Activated T-cell treated with anti-CD3 and anti-CD28 coated beads, Interleukin-2, amount 50 U/mL, for 48 hours (primary cell): ENCODE results near the gene KIF9.
"Not testable (repeated sequence)": the region's sequence is repeated elsewhere in the genome, so short reads cannot be mapped to it uniquely, and the experiment has no call there.

Experiments
- DNase-seq, 2 experiments: peaks; one replicate each; pipeline ENCODE4 v3.0.0-alpha.2; 2020

Gene KIF9

GRCh38 chr3:47282424-47283192, at the start of gene KIF9, which contains the start of gene KLHL18:
Gene KIF9, minus strand, starts transcription at chr3:47282799. Its CDS starts 5,425 bp downstream, at chr3:47277374.
Gene KLHL18, plus strand, starts transcription at chr3:47282944. Its CDS starts 22 bp downstream, at chr3:47282966.
- peak; percentile 96 for DNase-seq

GRCh38 chr3:47324278-47324865, 41.8 kb upstream of the KIF9 start:
- DNase-seq: peak; percentile 42 to 51

GRCh38 chr3:47323431-47324277, 41.1 kb upstream of the KIF9 start:
- no peak for DNase-seq

GRCh38 chr3:47319956-47320355, 37.4 kb upstream of the KIF9 start:
- DNase-seq: no peak

GRCh38 chr3:47318916-47319315, 36.3 kb upstream of the KIF9 start:
- DNase-seq: no peak

GRCh38 chr3:47316151-47316550, 33.6 kb upstream of the KIF9 start:
- not testable (repeated sequence) for DNase-seq

- DNase-seq: no peak
Observed at GRCh38 chr3:47315069-47315647, 32.6 kb upstream of the KIF9 start.

- DNase-seq: no peak
Observed at GRCh38 chr3:47314056-47314764, 31.6 kb upstream of the KIF9 start.

- DNase-seq: no peak
Observed at GRCh38 chr3:47313341-47314055, 30.9 kb upstream of the KIF9 start.

- DNase-seq: no peak
Observed at GRCh38 chr3:47310391-47310790, 27.8 kb upstream of the KIF9 start.

- not testable (repeated sequence) for DNase-seq
Observed at GRCh38 chr3:47309231-47309630, 26.6 kb upstream of the KIF9 start.

GRCh38 chr3:47306022-47306421, 23.4 kb upstream of the KIF9 start:
- DNase-seq: no peak

- no peak for DNase-seq
Observed at GRCh38 chr3:47301456-47301855, 18.9 kb upstream of the KIF9 start.

- no peak for DNase-seq
Observed at GRCh38 chr3:47299381-47300318, 17.1 kb upstream of the KIF9 start.

- no peak for DNase-seq
Observed at GRCh38 chr3:47298439-47298838, 15.8 kb upstream of the KIF9 start.

GRCh38 chr3:47296562-47297302, 14.1 kb upstream of the KIF9 start:
- DNase-seq: no peak

- no peak for DNase-seq
Observed at GRCh38 chr3:47295976-47296375, 13.4 kb upstream of the KIF9 start.

GRCh38 chr3:47295322-47295721, 12.7 kb upstream of the KIF9 start:
- DNase-seq: no peak

- no peak for DNase-seq
Observed at GRCh38 chr3:47294392-47294791, 11.8 kb upstream of the KIF9 start.

GRCh38 chr3:47293822-47294221, 11.2 kb upstream of the KIF9 start:
- no peak for DNase-seq
